Measurements from ENCODE around the gene PRSS1.
"Not testable (repeated sequence)": the region's sequence is repeated elsewhere in the genome, so short reads cannot be mapped to it uniquely, and the experiment has no call there.

The PRSS1 gene

DNA sequence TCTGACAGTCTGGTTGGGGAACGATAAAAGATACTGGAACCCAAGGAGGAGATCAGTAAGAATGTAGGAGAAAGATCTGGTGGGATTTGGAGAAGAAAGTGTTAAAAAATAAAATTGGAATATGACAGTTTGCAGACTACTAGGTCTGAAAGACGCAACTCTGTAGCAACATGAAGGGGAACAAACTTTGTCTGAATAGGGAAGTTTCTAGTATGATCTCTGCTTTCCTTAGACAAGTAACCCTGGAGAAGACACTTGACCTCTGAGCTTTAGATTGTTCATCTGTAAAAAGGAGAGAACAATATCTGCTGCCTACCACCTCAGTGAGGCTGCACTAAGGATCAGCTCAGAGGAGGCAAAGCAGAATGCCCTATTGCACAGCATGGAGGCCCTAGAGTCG is 3.0 kb upstream of the PRSS1 start:
- DNase-seq (ENCODE audit: low spot score): no peak

DNA sequence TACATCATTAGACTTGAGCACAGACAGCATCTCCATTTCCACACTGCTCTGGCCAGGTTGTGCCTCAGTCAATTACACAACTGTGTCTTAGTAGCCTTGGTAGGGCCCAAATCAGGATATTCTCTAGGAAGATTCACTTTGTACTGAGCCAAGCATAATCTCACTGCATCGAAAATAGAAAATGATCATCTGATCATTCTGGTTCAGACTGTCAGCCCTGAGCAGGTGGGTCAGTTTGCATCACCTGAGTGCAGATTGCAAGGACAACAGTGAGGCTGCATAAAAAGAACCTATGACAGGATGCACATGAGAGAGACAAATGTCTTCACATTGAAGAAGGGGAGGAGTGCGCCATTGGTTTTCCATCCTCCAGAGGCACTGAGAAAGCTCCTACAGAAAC is 862 bp upstream of the PRSS1 start:
- not testable (repeated sequence) for DNase-seq (ENCODE audit: low spot score)

DNA sequence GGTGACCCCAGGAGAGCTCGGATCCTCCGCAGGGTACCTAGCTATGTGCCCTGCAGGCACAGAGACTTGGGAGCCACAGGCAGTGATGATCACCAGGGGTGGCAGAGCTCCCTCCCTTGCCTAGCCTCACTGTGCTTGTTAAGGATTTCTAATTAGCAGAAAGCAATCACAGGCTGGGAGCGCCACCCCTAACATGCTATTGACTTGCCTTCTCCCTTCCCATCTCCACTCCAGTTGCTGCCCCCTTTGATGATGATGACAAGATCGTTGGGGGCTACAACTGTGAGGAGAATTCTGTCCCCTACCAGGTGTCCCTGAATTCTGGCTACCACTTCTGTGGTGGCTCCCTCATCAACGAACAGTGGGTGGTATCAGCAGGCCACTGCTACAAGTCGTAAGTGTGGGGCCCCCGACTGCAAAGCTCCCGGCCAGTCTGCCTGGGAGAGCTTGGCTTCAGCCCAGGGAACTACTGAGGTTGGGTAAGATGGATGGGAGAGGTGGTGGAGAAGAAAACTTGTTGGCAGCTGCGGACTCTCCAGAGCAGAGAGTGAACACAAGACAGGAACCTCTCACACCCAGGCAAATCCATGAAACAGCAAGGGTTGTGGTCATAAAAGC is 1.2 kb downstream of the PRSS1 start:
- DNase-seq (ENCODE audit: low spot score): no peak

DNA sequence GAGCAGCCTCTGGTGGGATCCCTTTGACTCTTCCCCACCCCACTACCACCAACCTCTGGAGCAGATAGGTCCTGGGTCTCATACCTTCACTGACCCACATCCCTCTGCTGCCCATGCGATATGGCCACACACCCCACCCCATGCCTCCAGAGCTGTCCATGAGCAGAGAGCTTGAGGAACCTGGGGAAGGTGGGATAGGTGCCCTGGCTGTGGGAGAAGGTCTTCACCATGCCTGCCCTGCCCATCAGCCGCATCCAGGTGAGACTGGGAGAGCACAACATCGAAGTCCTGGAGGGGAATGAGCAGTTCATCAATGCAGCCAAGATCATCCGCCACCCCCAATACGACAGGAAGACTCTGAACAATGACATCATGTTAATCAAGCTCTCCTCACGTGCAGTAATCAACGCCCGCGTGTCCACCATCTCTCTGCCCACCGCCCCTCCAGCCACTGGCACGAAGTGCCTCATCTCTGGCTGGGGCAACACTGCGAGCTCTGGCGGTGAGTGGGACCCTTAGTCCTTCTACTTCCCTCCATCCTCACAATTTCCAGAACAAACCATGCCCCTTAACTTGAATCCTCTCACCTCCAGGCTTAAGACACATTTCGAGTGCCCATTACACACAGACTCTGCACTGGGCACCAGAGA is 2.4 kb downstream of the PRSS1 start:
- DNase-seq (ENCODE audit: low spot score): not testable (repeated sequence)

DNA sequence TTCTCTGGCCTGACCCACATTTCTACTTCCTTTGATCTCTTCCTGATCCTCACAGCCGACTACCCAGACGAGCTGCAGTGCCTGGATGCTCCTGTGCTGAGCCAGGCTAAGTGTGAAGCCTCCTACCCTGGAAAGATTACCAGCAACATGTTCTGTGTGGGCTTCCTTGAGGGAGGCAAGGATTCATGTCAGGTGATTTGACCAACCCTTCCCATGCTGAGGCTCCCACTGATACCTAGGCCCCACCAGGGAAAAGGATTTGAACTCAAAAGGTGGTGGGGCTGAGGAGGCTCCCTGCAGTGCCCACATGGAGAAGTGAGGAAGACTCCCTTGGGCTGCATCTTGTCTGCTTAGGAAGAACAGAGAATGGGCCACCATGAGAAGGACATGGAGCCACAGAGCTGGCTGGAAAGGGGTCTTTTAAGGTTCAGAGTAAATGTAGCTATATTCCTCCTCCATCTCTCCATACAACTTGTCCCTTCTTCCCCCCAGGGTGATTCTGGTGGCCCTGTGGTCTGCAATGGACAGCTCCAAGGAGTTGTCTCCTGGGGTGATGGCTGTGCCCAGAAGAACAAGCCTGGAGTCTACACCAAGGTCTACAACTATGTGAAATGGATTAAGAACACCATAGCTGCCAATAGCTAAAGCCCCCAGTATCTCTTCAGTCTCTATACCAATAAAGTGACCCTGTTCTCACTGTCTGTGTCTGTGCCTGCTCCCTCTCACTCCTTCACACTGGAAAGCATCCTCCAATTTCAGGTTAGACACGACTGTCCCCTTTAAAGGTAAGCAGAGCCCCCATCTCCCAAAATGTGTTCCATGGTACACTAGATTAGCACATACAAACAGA is 3.3 kb downstream of the PRSS1 start:
- DNase-seq (ENCODE audit: low spot score): no peak

DNA sequence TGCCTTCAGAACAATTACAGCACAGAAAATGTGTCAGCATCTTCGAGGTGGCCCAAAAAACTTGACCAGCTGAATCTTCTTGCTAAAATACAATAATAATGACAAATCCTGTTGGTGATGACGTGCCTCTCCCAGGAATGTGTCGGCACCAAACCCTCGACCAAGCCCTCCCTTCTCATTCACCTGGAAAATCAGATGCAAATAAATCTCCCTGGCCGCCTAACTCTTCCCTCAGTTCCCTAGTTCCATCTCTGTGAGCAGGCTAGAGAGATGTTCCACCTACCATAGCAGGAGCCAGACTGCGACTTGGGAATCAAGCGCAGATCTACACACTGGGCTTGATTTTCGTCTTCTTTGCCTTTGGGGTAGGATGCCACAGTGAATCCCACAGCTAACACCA is 4.1 kb downstream of the PRSS1 start:
- no peak for DNase-seq (ENCODE audit: low spot score)

DNA sequence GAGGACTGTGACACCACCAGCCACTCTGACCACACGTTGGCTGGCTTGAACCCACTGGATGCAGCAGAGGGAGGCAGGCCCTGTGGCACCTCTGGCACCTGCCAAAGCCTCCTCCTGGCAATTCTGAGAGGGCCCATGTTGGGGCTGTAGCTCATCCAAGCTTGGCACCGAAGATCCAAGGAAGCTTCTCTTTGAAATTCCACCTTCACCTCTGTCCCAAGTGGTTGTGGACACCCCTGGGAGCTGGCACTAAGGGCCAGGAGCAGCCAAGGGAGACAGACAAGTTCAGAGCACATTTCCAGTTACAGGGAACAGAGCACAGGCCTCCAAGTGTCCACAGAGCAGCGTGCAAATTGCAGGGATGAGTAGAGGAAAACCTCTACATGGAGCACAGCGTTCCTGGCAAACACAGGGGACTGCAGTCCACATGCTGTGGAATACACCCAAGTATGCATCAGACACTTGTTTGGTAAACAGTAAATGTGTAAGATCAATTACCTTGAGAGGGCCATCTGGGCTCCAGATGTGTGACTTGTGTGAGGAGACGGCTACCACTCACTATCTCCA is 4.7 kb downstream of the PRSS1 start:
- DNase-seq (ENCODE audit: low spot score): not testable (repeated sequence)

DNA sequence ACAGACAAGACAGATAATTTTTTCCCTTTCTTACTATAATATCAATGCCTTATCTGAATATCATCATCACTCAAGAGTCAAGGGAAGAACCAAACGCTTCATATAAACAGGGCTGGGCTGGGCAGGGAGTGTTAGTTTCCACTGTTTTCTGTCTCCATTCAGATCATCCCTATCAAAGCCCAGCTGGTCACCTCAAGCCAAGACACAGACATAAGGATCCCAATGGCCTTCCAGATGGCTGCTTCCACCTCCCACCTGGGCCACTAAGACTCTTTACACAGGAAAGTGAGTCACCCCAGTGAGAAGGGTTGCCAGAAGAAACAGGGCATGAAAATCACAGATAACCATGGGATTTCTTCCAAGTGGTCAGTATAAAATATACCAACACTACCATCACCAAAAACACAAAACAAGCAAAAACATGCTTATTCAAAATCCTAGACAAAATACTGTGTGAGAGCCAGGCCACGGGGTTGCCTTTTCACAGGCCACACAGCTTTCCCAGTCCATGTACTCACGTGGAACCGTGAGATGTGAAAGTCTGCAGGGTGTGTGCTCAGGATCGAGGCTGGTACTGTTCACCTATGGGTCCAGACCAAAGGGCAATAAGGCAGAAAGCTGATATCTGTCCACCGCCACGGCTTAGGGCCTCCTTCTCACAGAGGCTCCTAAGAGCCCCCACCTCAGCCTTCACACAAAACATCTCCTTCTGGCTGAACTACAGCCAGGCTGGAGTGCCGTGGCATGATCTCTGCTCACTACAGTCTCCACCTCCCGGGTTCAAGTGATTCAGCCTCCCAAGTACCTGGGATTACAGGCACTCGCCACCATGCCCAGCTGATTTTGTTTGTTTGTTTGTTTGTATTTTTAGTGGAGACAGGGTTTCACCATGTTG is 5.7 kb downstream of the PRSS1 start:
- no peak for DNase-seq (ENCODE audit: low spot score)

DNA sequence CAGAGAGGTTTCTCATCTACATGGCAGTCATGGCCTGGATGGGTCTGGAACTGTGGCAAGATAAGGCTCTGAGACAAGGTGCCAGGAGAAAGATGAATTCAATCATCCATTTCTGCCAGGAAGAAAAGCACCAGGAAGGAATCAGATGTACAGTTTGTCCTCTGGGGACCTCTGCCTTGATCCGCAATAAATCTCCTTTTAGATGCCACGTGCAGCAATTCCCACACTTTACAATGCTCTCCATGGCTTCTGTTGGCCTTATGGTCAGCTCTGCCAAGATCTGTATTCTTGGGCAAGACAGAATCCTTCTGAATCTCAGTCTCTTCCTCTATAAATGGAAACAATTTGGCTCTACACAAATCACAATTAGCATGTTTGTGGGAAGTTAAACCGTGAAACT is 9.0 kb downstream of the PRSS1 start:
- not testable (repeated sequence) for DNase-seq (ENCODE audit: low spot score)

DNA sequence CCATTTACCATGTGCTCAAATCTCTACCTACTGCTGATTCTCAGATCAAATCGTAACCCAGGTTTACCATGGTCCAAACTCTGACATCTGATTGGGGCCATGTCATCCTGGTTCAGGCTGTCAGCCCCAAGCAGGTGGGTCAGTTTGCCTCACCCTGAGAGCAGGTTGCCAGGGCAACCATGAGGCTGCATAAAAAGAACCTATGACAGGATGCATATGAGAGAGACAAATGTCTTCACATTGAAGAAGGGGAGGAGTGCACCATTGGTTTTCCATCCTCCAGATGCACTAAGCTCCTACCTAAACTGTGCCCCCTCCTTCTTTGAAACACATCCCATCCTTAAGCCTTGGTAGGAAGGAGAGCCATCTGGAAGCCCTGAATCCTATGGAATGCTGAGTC is 10.2 kb downstream of the PRSS1 start:
- DNase-seq (ENCODE audit: low spot score): no peak

DNA sequence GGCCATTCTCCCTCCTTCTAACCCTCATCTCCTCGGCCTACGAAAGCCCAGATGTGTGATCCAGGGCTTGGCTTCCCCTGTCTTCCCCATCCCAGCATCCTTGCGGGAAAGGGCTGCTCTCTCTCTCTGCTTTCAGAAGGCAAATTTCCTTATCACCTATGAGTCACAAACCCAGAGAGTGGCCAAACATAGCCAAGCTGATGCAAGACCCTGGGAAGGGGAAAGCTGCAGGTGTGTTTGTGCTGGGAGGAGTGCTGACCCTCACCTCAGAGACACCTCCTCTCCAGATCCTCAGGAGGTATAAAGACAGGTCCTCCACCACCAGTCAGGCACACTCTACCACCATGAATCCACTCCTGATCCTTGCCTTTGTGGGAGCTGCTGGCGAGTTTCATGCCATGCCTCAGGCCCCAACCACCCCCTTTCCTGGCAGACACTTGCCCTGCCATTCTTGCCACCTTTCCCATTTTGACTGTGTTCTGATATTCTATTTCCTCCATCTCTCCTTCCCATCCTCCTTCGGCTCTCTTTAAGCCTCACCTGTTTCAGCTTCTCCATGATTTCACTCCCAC is 10.9 kb downstream of the PRSS1 start:
- no peak for DNase-seq (ENCODE audit: low spot score)

DNA sequence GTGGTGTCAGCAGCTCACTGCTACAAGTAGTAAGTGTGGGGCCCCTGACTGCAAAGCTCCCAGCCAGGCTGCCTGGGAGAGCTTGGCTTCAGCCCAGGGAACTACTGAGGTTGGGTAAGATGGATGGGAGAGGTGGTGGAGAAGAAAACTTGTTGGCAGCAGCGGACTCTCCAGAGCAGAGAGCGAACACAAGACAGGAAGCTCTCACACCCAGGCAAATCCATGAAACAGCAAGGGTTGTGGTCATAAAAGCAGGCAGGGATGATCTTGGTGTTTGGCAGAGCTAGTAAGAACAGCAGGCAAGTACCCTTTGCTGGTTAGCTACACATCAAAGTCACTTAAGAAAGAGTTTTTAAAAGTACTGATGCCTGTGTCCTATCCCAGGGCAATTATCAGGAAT is 12.3 kb downstream of the PRSS1 start:
- DNase-seq (ENCODE audit: low spot score): not testable (repeated sequence)

DNA sequence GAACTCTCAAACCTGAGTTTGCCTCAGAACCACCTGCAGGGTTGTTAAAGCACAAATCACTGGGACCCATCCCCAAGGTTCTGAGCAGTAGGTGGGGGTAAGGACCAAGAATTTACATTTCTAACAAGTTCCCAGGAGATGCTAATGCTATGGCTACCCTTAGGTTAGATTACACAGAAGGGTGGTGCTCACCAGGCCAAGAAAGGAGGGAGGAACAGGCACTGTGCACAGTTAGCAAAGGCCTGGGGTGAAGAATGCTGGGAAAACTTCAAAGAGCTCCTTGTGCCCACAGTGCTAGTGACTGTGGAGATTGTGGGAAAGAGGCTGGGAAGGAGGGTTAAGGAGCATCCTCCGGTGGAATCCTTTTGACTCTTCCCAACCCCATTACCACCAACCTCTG is 12.8 kb downstream of the PRSS1 start:
- no peak for DNase-seq (ENCODE audit: low spot score)

DNA sequence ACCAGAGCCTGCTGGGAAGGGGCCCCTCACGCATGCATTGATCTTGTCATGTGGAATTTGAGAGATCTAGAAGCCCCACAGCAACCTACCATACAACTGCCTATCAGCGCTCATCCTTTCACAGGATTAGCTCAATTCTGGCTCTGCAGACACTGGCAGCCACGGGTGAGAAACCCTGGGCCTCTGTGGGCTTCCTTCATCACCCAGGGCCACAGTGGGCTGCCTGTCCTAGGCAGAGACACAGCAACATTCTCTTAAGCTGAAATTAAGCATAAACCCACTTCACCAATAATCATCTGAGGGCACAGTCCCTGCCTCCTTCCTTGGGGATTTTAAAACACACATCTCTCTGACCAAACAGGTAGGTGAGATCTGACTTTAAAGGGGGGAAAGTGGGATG is 18.2 kb downstream of the PRSS1 start:
- DNase-seq (ENCODE audit: low spot score): no peak

DNA sequence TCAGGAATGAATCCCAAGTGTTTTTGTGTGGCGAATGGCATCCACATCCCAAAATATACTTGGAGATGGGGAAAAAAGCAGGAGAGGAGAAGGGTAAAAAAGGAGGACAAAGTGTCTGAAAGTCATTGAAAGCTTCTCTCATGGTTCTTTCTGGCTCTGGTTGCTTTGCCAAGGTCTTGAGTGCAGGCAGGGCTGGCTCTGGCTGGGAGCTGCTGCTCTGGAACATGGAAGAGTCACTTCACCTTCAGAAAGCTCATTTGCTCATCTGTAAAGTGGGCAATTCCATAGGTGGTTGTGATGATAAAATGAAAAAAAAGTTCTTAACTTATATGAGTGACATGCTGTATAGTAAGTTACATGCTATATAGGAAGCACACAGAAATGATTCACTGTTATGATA is 18.6 kb downstream of the PRSS1 start:
- DNase-seq (ENCODE audit: low spot score): no peak

DNA sequence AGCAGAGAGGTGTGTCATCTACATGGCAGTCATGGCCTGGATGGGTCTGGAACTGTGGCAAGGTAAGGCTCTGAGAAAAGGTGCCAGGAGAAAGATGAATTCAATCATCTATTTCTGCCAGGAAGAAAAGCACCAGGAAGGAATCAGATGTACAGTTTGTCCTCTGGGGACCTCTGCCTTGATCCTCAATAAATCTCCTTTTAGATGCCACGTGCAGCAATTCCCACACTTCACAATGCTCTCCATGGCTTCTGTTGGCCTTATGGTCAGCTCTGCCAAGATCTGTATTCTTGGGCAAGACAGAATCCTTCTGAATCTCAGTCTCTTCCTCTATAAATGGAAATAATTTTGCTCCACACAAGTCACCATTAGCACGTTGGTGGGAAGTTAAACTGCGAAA is 19.6 kb downstream of the PRSS1 start:
- not testable (repeated sequence) for DNase-seq (ENCODE audit: low spot score)

DNA sequence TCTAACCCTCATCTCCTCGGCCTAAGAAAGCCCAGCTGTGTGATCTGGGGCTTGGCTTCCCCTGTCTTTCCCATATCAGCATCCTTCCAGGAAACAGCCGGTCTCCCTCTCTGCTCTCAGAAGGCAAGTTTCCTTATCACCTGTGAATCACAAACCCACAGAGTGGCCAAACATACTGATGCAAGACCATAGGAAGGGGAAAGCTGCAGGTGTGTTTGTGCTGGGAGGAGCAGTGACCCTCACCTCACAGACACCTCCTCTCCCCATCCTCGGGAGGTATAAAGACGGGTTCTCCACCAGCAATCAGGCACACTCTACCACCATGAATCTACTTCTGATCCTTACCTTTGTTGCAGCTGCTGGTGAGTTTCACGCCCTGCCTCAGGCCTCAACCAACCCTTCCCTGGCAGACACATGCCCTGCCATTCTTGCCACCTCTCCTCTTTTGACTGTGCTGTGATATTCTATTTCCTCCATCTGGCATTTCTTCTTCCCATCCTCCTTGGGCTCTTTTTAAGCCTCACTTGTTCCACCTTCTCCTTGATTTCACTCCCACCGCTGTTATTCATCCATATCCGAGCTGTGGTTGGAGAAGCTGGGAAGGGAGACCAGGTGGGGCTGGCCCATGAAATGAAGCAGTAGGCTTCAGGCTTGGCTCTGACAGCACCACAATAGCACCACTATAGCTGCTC is 21.5 kb downstream of the PRSS1 start, which contains the start of gene PRSS2:
TSS of gene PRSS2 (plus strand) at position 310 of the 692 bp plus-strand sequence. CDS start at position 323, 13 bp downstream.
- DNase-seq (ENCODE audit: low spot score): no peak

DNA sequence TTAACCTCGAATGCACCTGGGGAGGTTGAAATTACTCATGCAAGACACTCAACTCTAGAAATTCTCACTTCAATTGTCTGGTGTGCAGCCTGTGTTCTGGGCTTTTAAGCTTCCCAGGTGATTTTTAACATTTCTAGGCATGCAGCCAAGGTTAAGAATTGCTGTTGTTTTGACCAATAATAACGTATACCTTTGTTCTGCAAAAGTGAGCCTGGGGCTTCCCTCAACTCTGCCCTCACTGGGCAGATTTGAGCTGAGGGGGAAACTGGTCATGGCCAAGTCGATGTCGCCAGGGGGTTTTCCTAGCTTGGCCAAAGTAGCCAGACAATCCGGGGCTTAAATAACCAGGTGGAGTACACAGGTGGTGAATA is 22.1 kb downstream of the PRSS1 start:
- DNase-seq (ENCODE audit: low spot score): no peak

DNA sequence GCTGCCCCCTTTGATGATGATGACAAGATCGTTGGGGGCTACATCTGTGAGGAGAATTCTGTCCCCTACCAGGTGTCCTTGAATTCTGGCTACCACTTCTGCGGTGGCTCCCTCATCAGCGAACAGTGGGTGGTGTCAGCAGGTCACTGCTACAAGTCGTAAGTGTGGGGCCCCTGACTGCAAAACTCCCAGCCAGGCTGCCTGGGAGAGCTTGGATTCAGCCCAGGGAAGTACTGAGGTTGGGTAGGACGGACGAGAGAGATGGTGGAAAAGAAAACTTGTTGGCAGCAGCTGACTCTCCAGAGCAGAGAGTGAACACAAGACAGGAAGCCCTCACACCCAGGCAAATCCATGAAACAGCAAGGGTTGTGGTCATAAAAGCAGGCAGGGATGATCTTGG is 22.8 kb downstream of the PRSS1 start:
- DNase-seq (ENCODE audit: low spot score): no peak

DNA sequence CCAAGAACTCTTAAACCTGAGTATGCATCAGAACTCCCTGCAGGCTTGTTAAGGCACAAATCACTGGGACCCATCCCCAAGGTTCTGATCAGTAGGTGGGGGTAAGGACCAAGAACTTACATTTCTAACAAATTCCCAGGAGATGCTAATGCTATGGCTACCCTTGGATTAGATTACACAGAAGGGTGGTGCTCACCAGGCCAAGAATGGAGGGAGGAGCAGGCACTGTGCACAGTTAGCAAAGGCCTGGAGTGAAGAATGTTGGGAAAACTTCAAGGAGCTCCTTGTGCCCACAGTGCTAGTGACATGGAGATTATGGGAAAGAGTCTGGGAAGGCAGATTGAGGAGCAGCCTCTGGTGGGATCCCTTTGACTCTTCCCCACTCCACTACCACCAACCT is 23.4 kb downstream of the PRSS1 start:
- no peak for DNase-seq (ENCODE audit: low spot score)
